22Rv1 (cell line): ENCODE data around the gene FAM240B.

Source experiments
- ZFX ChIP-seq: fragments of 450-650 bp; IDR thresholded peaks from 2 replicates; pipeline ENCODE4 v1.6.1; 2017; ENCODE audit warnings: antibody characterized with exemption, borderline replicate concordance
- TF ChIP-seq, protein P1 (sequence below): fragments of 450-650 bp; IDR thresholded peaks from 2 replicates; pipeline ENCODE4 v1.5.1; 2017; ENCODE audit warnings: mild to moderate bottlenecking

DNA sequence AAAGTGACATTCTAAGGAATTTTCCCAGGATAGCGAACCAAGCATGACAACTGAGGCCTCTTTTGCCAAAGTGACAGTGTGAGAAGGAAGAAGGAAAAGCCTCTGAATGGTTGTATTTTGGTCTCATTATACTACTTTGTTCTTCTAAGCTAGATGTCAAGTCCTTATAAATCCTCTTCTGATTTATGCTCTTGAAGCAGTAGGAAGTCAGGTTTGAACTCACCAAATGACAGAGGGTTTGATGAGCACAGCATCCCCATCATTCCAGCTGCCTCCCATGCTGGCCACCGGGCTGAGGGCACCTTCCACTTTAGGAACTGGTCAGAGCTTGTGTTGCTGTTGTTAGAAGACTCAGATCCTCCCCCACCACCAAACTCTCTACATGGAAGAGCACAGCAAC lies 44.1 kb downstream of the FAM240B start:
- TF ChIP-seq, protein P1, sequence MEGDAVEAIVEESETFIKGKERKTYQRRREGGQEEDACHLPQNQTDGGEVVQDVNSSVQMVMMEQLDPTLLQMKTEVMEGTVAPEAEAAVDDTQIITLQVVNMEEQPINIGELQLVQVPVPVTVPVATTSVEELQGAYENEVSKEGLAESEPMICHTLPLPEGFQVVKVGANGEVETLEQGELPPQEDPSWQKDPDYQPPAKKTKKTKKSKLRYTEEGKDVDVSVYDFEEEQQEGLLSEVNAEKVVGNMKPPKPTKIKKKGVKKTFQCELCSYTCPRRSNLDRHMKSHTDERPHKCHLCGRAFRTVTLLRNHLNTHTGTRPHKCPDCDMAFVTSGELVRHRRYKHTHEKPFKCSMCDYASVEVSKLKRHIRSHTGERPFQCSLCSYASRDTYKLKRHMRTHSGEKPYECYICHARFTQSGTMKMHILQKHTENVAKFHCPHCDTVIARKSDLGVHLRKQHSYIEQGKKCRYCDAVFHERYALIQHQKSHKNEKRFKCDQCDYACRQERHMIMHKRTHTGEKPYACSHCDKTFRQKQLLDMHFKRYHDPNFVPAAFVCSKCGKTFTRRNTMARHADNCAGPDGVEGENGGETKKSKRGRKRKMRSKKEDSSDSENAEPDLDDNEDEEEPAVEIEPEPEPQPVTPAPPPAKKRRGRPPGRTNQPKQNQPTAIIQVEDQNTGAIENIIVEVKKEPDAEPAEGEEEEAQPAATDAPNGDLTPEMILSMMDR, result no peak
- TF ChIP-seq ZFX, result no peak
